Measurements from ENCODE around the gene PITRM1.

Gene PITRM1

GRCh38 chr10:3100093-3100792 is 72.3 kb downstream of the PITRM1 start:
- no peak for DNase-seq

GRCh38 chr10:3099291-3100092 is 73.1 kb downstream of the PITRM1 start:
- DNase-seq: peak; percentile 76

- no peak for DNase-seq
Observed at GRCh38 chr10:3098689-3099088, 73.9 kb downstream of the PITRM1 start.

- DNase-seq: no peak
Observed at GRCh38 chr10:3097160-3097559, 75.4 kb downstream of the PITRM1 start.

GRCh38 chr10:3096149-3096548 is 76.4 kb downstream of the PITRM1 start:
- peak; percentile 45 for DNase-seq

GRCh38 chr10:3095373-3096139 is 77.0 kb downstream of the PITRM1 start:
- DNase-seq: peak; percentile 87

GRCh38 chr10:3094609-3095036 is 78.0 kb downstream of the PITRM1 start:
- no peak for DNase-seq

- no peak for DNase-seq
Observed at GRCh38 chr10:3093996-3094395, 78.6 kb downstream of the PITRM1 start.

- no peak for DNase-seq
Observed at GRCh38 chr10:3091921-3092320, 80.7 kb downstream of the PITRM1 start.

- DNase-seq: peak; percentile 22
Observed at GRCh38 chr10:3090914-3091787, 81.4 kb downstream of the PITRM1 start.

GRCh38 chr10:3090388-3090787 is 82.2 kb downstream of the PITRM1 start:
- no peak for DNase-seq

All from suppressor macrophage treated with lipopolysaccharide for 4 hours (primary cell).